NCI-H460 (cell line): Measurements from ENCODE around the gene WDR59. TPM values are rescaled to one million over a fixed set of nuclear protein-coding genes. Genes with fewer than 3 reads are reported as not detected.
"Not testable (repeated sequence)": the region's sequence is repeated elsewhere in the genome, so short reads cannot be mapped to it uniquely, and the experiment has no call there.

Experiments
- DNase-seq: peaks from one replicate; pipeline ENCODE4 v3.0.0-alpha.2; 2016; ENCODE audit warnings: low read depth; ENCODE audit errors: extremely low read depth
- total RNA-seq: library from RNA; depleted of rRNA; stranded (reverse); fragments of >200 nt; shearing (Covaris generic); gene quantifications from 2 replicates; pipeline ENCODE4 v1.2.3, GENCODE V29; 2014

Gene WDR59
- total RNA-seq, 1 experiment from 2014 or later: 19.7 TPM

DNA sequence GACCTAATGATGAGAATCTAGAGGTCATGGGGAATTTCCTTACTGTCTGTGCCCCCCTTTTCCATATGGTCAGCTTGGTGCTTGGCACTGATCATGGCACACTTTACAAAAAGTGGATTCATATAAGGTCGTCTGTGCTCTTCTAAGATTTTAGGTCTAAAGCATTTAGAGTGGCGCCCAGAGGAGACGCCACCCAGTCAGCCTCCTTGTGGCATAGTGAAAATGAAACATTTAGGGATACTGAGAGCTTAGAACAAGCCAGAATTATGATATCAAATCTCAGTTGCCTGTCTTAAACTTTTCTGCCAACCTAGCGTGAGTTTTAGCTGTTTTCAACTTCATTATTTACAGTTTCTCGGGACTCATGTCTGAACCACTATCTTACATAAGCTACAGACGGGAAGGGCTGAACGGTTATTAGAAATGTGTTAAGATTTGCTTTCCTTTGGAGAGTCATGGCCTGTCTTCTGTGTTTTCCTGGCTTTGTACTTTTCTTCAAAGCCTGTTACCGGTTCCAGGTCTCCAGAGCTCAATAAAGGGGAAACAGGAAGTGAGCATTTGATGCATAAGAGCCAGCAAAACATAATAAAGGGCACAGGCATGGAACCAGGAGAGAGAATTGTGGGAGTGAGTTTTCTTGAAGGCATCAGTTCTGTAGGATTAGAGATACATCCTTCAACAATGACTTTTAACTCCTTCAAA lies 27.6 kb upstream of the WDR59 start:
- no peak for DNase-seq

- DNase-seq: peak; percentile 9
Observed at GRCh38 chr16:75011634-75012307, 26.8 kb upstream of the WDR59 start.

DNA sequence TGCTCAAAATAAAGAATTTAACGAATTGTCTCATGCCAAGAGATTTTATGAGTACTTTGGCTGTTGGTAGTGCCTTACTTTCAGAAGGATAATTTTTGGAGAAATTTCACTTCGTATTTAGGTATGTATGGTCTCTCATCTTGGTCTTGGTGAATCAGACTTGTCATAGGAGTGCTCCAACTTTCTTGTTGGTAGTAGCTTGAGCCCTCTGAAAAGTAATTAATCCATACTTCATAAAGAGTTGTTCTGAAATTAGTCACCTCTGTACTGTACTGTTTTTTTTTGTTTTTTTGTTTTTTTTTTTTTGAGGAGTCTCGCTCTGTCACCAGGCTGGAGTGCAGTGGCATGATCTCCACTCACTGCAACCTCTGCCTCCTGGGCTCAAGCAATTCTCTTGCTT lies 25.5 kb upstream of the WDR59 start:
- DNase-seq: no peak

DNA sequence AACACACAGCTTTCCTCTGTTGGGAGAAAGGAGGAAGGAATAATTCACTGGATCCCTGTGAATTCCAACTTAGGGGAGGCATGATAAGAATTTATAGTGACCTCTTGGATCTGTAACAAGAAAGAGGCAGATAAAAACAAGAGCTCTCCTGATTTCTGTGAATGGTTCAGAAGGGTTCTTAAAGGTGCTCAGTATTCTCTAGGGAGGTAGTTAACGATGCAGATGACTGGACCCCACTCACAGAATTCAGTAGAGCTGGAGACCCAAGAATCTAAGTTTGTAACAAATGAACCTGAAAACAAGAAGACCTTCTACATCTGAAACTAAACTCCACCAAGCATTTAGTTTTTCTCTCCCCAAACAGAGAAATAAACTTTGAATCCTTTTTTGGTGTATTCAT lies 22.5 kb upstream of the WDR59 start:
- no peak for DNase-seq

GRCh38 chr16:75005697-75006096 lies 20.8 kb upstream of the WDR59 start:
- DNase-seq: no peak

GRCh38 chr16:75004460-75004859 lies 19.5 kb upstream of the WDR59 start:
- no peak for DNase-seq

- DNase-seq: no peak
Observed at GRCh38 chr16:75003931-75004330, 19.0 kb upstream of the WDR59 start.

DNA sequence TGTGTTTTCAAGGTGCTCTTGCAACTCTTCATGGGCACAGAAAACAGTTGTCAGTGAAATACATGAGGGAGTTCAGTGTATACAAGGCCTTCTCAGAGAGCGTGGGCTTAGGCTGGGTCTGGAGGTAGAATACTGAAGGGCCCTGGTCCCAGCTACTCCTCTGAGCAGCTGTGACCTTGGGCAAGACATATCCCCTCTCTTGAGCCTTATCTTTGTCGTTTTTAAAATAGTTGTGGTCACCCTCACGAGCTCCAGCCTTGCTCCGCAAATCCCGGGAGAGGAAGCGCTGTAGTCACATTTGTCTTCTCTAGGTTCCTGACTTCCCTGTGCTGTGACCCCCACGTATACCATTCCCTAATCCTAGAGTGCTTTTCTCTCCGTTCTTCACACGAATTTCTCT lies 17.6 kb upstream of the WDR59 start:
- DNase-seq: no peak

GRCh38 chr16:75000481-75001081 lies 15.7 kb upstream of the WDR59 start:
- DNase-seq: no peak

DNA sequence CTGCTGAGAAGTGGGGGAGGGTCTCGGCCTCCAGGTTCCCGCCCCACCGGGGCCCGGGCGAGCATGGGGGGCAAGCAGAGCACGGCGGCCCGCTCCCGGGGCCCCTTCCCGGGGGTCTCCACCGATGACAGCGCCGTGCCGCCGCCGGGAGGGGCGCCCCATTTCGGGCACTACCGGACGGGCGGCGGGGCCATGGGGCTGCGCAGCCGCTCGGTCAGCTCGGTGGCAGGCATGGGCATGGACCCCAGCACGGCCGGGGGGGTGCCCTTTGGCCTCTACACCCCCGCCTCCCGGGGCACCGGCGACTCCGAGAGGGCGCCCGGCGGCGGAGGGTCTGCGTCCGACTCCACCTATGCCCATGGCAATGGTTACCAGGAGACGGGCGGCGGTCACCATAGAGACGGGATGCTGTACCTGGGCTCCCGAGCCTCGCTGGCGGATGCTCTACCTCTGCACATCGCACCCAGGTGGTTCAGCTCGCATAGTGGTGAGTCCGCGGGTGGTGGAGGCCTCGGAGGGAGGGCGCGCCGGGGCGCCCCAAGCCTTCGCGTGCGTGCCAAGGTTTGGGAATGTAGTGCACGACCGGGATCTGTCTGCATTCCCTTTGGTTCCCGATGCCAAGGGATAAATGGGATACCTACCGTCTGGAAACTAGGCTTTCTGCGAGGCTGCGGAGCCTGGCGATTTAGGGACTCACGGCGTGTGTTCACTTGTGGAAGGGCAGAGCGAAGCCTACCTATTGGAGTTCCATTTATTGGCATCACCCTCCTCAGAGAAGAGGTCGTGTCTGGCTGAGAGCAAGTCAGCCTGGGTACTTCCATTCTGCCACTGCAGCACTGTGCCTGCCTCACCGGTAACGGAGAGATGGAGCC lies 14.9 kb upstream of the WDR59 start:
- no peak for DNase-seq

DNA sequence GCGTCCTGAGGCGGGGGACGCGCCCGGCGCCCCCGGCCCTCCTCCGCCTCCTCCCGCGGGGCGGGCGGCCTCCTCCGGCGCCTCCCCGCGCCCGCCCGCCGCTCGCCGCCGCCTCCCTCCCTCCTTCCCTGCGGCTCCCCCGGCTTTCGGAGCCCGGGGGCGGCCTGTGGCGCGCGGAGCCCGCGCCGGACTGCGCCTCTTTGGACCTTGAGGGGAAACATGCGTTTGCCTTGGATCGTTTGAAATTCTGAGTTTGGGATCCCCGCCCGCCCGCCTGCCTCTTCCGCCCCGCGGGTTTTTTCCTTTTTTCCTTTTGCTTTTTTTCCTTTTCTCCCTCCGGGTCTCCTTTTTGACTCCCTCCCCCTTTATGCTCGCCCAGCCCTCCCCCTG lies 14.3 kb upstream of the WDR59 start:
- DNase-seq: no peak

GRCh38 chr16:74998481-74999218 lies 13.7 kb upstream of the WDR59 start, which contains the start of gene ZNRF1:
ZNRF1 (plus strand) TSS chr16:74999024; CDS start chr16:74999672, 648 bp downstream.
- peak; percentile 67 for DNase-seq

DNA sequence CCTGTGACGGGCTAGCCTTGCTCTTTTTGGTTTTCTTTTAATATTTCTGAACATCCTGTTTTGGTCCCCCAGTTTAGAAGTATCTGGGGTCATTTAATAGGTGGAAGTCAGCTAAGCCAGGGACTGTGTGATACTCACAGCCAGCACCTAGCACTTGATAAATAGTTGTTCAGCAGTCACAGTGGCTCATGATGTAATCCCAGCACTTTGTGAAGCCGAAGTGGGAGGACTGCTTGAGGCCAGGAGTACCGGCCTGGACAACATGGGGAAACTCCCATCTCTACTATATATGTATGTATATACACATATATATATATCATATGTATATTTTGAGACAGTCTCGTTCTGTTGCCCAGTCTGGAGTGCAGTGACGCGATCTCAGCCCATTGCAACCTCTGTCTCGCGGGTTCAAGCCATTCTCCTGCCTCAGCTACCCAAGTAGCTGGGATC lies 12.1 kb upstream of the WDR59 start:
- DNase-seq: no peak

GRCh38 chr16:74995986-74996385 lies 11.1 kb upstream of the WDR59 start:
- DNase-seq: no peak

- DNase-seq: no peak
Observed at GRCh38 chr16:74991593-74992403, 6.9 kb upstream of the WDR59 start.

DNA sequence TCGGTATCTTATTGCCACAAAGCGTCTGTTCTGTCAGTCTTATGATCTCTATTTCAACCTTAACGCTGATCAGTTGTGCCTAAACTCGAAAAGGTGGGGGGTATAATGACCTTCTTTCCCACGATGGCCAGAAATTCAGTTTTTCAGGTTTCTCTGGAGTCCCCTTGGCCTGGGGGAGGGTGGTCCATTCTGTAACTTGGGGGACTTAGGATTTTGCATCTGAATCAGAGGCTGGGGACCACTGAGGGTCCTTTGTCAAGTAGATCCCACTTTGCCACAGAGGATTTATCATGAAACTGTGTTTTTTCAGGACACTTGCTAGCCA lies 6.3 kb upstream of the WDR59 start:
- no peak for DNase-seq

DNA sequence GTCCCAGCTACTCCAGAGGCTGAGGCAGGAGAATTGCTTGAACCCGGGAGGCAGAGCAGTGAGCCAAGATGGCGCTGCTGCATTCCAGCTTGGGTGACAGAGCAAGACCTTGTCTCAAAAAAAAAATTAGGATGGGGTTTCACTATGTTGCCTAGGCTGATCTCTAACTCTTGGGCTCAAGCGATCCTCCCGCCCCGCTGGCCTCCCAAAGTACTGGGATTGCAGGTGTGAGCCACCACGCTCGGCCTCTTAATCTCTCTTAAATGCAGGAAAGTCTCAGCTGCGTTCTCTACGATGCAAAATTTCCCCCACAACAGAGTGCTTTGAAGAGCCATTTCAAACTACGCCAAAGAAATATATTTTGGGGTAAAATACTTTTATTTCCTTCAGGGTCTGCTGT lies 5.9 kb upstream of the WDR59 start:
- DNase-seq: no peak

GRCh38 chr16:74989864-74990263 lies 4.9 kb upstream of the WDR59 start:
- not testable (repeated sequence) for DNase-seq

- no peak for DNase-seq
Observed at GRCh38 chr16:74987027-74987681, 2.2 kb upstream of the WDR59 start.
